SKM-1 treated with dmso at 0.1 percent for 144 hours (cell line): Measurements from ENCODE around the gene HOXA2.
A peak's percentile ranks its signal among the peaks of the same experiment; 100 is the strongest.

ENCODE experiments used
- DNase-seq: peaks from one replicate; lab custom pipeline; 2025; ENCODE audit not compliant: unreplicated experiment; lab: John Stamatoyannopoulos, UW

HOXA2 gene

GRCh38 chr7:27080844-27081436, 21.5 kb downstream of the HOXA2 start:
- no peak for DNase-seq

- DNase-seq = peak; percentile 25
Observed at GRCh38 chr7:27079234-27079975, 23.1 kb downstream of the HOXA2 start.

GRCh38 chr7:27078616-27079233, 23.8 kb downstream of the HOXA2 start:
- no peak for DNase-seq

GRCh38 chr7:27073076-27073475, 29.4 kb downstream of the HOXA2 start:
- DNase-seq = no peak

- peak; percentile 65 for DNase-seq
Observed at GRCh38 chr7:27071622-27072390, 30.7 kb downstream of the HOXA2 start.

- no peak for DNase-seq
Observed at GRCh38 chr7:27068259-27068658, 34.2 kb downstream of the HOXA2 start.

- no peak for DNase-seq
Observed at GRCh38 chr7:27066148-27066547, 36.3 kb downstream of the HOXA2 start.

- DNase-seq = no peak
Observed at GRCh38 chr7:27065709-27066108, 36.8 kb downstream of the HOXA2 start.

- DNase-seq = no peak
Observed at GRCh38 chr7:27064661-27065060, 37.8 kb downstream of the HOXA2 start.

- no peak for DNase-seq
Observed at GRCh38 chr7:27064159-27064558, 38.3 kb downstream of the HOXA2 start.

GRCh38 chr7:27062946-27063345, 39.5 kb downstream of the HOXA2 start:
- DNase-seq = no peak

- DNase-seq = no peak
Observed at GRCh38 chr7:27053153-27053552, 49.3 kb downstream of the HOXA2 start.

- no peak for DNase-seq
Observed at GRCh38 chr7:27051451-27051850, 51.0 kb downstream of the HOXA2 start.
